HTR-8/SVneo (cell line): ENCODE data around the gene PPP1R14C.

ENCODE experiments used
- DNase-seq: peaks from one replicate; pipeline ENCODE4 v3.0.0; 2011; ENCODE audit warnings: low spot score, mixed read lengths; ENCODE audit not compliant: insufficient read length
- FAIRE-seq: peaks from 2 replicates; lab custom pipeline; 2011; peaks lifted over from hg19 to GRCh38; lab: Jason Lieb, UNC

The PPP1R14C gene

GRCh38 chr6:150142670-150143515 is at the start of gene PPP1R14C:
Gene PPP1R14C, plus strand, starts transcription at chr6:150143044. Its CDS starts 149 bp downstream, at chr6:150143193.
- FAIRE-seq (no peak), DNase-seq (no peak)

- DNase-seq (no peak), FAIRE-seq (no peak)
These were observed 49.4 kb upstream of the PPP1R14C start for GRCh38 chr6:150093397-150093796.

GRCh38 chr6:150098155-150098554 is 44.7 kb upstream of the PPP1R14C start:
- FAIRE-seq (no peak), DNase-seq (no peak)

GRCh38 chr6:150099546-150099945 is 43.3 kb upstream of the PPP1R14C start:
- no peak for FAIRE-seq
- no peak for DNase-seq

GRCh38 chr6:150099953-150100352 is 42.9 kb upstream of the PPP1R14C start:
- FAIRE-seq, result no peak
- DNase-seq, result no peak

- DNase-seq (no peak), FAIRE-seq (no peak)
These were observed 42.1 kb upstream of the PPP1R14C start for GRCh38 chr6:150100745-150101144.

- FAIRE-seq (no peak), DNase-seq (no peak)
These were observed 40.0 kb upstream of the PPP1R14C start for GRCh38 chr6:150102750-150103270.

GRCh38 chr6:150112233-150112632 is 30.6 kb upstream of the PPP1R14C start:
- no peak for FAIRE-seq
- DNase-seq, result no peak

- FAIRE-seq (no peak), DNase-seq (no peak)
These were observed 27.1 kb upstream of the PPP1R14C start for GRCh38 chr6:150115769-150116168.

GRCh38 chr6:150116200-150116800 is 26.5 kb upstream of the PPP1R14C start:
- DNase-seq (no peak), FAIRE-seq (no peak)

GRCh38 chr6:150118203-150118602 is 24.6 kb upstream of the PPP1R14C start:
- DNase-seq (no peak), FAIRE-seq (no peak)

- no peak for FAIRE-seq
- DNase-seq, result no peak
These were observed 24.2 kb upstream of the PPP1R14C start for GRCh38 chr6:150118627-150119026.

GRCh38 chr6:150119173-150119572 is 23.7 kb upstream of the PPP1R14C start:
- DNase-seq, result no peak
- FAIRE-seq, result no peak

GRCh38 chr6:150123645-150124044 is 19.2 kb upstream of the PPP1R14C start:
- DNase-seq, result no peak
- FAIRE-seq, result no peak

- FAIRE-seq (no peak), DNase-seq (no peak)
These were observed 18.6 kb upstream of the PPP1R14C start for GRCh38 chr6:150124235-150124634.

- FAIRE-seq, result no peak
These were observed 16.1 kb upstream of the PPP1R14C start for GRCh38 chr6:150126641-150127291.

GRCh38 chr6:150128425-150128824 is 14.4 kb upstream of the PPP1R14C start:
- FAIRE-seq, result no peak
- no peak for DNase-seq

More at GRCh38 chr6:150126641-150127291, 16.1 kb upstream of the PPP1R14C start:
- DNase-seq, result no peak

GRCh38 chr6:150129616-150130505 is 13.0 kb upstream of the PPP1R14C start:
- DNase-seq, result no peak
- FAIRE-seq, result no peak

GRCh38 chr6:150133686-150134085 is 9.2 kb upstream of the PPP1R14C start:
- DNase-seq (no peak), FAIRE-seq (no peak)
